HCT116 (cell line): ENCODE measurements around the gene CRHR2. TPM values are rescaled to one million over a fixed set of nuclear protein-coding genes. Genes with fewer than 3 reads are reported as not detected.

Experiments
- ATAC-seq: fragments of 200-7000 bp; cut with Tn5 transposase; 2 replicates; pipeline ENCODE4 v1.9.1; 2020; ENCODE audit warnings: mild to moderate bottlenecking, moderate library complexity
- BruUV-seq: library from RNA; stranded (reverse); fragments of 400-500 nt; replicated peaks from 2 replicates; lab custom pipeline; 2021; lab: Mats Ljungman, UMichigan
- CTCF ChIA-PET: fragments of 300-600 bp; sonication (Branson Sonifier 250); formaldehyde crosslinking; loops from one replicate; lab custom pipeline; 2021; ENCODE audit warnings: antibody characterized with exemption; lab: Charles Lee
- POLR2A ChIA-PET: fragments of 300-600, 350-600 bp; sonication (Branson Sonifier 250); formaldehyde crosslinking; loops from one replicate; lab custom pipeline; 2021; ENCODE audit warnings: antibody characterized with exemption; lab: Charles Lee
- RAD21 ChIA-PET, 2 experiments: fragments of 300-600 bp; sonication (Branson Sonifier 250); formaldehyde crosslinking; loops; one replicate each; lab custom pipeline; 2023; ENCODE audit warnings: low total read pairs in 2 of 2; ENCODE audit not compliant: uncharacterized antibody in 2 of 2, unreplicated experiment in 2 of 2, low non-redundant PET in 1 of 2; lab: Charles Lee
- DNase-seq: peaks from one replicate; pipeline ENCODE4 v3.0.0-alpha.2; 2010; ENCODE audit warnings: low read depth, low spot score
- H2AFZ ChIP-seq: fragments of 200-600 bp; shearing (Covaris generic), sonication (generic); 2 replicates; pipeline ENCODE4 v1.6.1; 2017; ENCODE audit warnings: low read depth, mixed run types, mixed read lengths, antibody characterized with exemption, low read length; ENCODE audit not compliant: poor library complexity, severe bottlenecking
- H3K27ac ChIP-seq: 2 replicates; pipeline ENCODE4 v1.5.1; 2012; ENCODE audit warnings: low read depth, low read length
- H3K27me3 ChIP-seq: fragments of 200-600 bp; sonication (generic); 2 replicates; pipeline ENCODE4 v1.6.1; 2016; ENCODE audit warnings: mixed run types, low read length, mixed read lengths; ENCODE audit not compliant: insufficient read depth
- H3K36me3 ChIP-seq, 2 experiments: fragments of 200-500 bp in 1 of 2; fragments of 200-600 bp in 1 of 2; sonication (Bioruptor generic) in 1 of 2; sonication (generic) in 1 of 2; 2 replicates each; pipeline versions ENCODE4 v1.5.1 to v1.6.1; 2014 to 2016; ENCODE audit warnings: low read length in 2 of 2, inconsistent platforms in 1 of 2, mixed read lengths in 1 of 2, mixed run types in 1 of 2; ENCODE audit not compliant: insufficient read depth in 2 of 2, control insufficient read depth in 1 of 2
- H3K4me1 ChIP-seq, 2 experiments: fragments of 200-600 bp in 1 of 2; sonication (generic) in 1 of 2; 2 replicates each; pipeline versions ENCODE4 v1.5.1 to v1.6.1; 2012 to 2017; ENCODE audit warnings: low read length in 2 of 2, inconsistent platforms in 1 of 2, mild to moderate bottlenecking in 1 of 2, mixed read lengths in 1 of 2, mixed run types in 1 of 2, moderate library complexity in 1 of 2; ENCODE audit not compliant: insufficient read depth in 2 of 2, control insufficient read depth in 1 of 2
- H3K4me2 ChIP-seq: fragments of 200-600 bp; sonication (generic); 2 replicates; pipeline ENCODE4 v1.6.1; 2017; ENCODE audit warnings: mixed run types, low read length, mixed read lengths
- H3K4me3 ChIP-seq, 2 experiments: fragments of 200-600 bp in 1 of 2; sonication (generic) in 1 of 2; replicated peaks in 1 of 2; 2 replicates each; pipeline ENCODE4 v1.5.1; 2011 to 2016; ENCODE audit warnings: low read length in 2 of 2, control low read depth in 1 of 2, low read depth in 1 of 2, mild to moderate bottlenecking in 1 of 2, mixed read lengths in 1 of 2, mixed run types in 1 of 2
- H3K79me2 ChIP-seq: fragments of 200-600 bp; sonication (generic); 2 replicates; pipeline ENCODE4 v1.6.1; 2017; ENCODE audit warnings: mild to moderate bottlenecking, mixed run types, low read length, moderate library complexity, mixed read lengths; ENCODE audit not compliant: insufficient read depth
- H3K9ac ChIP-seq: fragments of 200-600 bp; sonication (generic); 2 replicates; pipeline ENCODE4 v1.6.1; 2016; ENCODE audit warnings: low read length, mixed read lengths
- H3K9me2 ChIP-seq: fragments of 200-600 bp; sonication (generic), shearing (Covaris generic); 2 replicates; pipeline ENCODE4 v1.6.1; 2017; ENCODE audit warnings: mixed run types, mild to moderate bottlenecking, moderate library complexity; ENCODE audit not compliant: insufficient read depth
- H3K9me3 ChIP-seq, 2 experiments: fragments of 200-500 bp in 1 of 2; fragments of 200-600 bp in 1 of 2; sonication (Bioruptor generic) in 1 of 2; sonication (generic) in 1 of 2; 2 replicates each; pipeline ENCODE4 v1.6.1; 2014 to 2017; ENCODE audit warnings: low read length in 2 of 2, mixed read lengths in 2 of 2, inconsistent platforms in 1 of 2, low read depth in 1 of 2, mild to moderate bottlenecking in 1 of 2, mixed run types in 1 of 2, moderate library complexity in 1 of 2; ENCODE audit not compliant: control insufficient read depth in 1 of 2, insufficient read depth in 1 of 2
- H4K20me1 ChIP-seq: fragments of 200-600 bp; sonication (generic), shearing (Covaris generic); 2 replicates; pipeline ENCODE4 v1.6.1; 2017; ENCODE audit warnings: mixed run types, mild to moderate bottlenecking, moderate library complexity; ENCODE audit not compliant: insufficient read depth
- CTCF ChIP-seq, 3 experiments: fragments of 200-600 bp in 1 of 3; sonication (generic) in 1 of 3; IDR thresholded peaks in 2 of 3; conservative IDR thresholded peaks in 1 of 3; 2 replicates each; pipeline ENCODE4 v1.5.1; 2012 to 2017; ENCODE audit warnings: low read depth in 2 of 3, low read length in 2 of 3, antibody characterized with exemption in 1 of 3, borderline replicate concordance in 1 of 3, control low read depth in 1 of 3, mild to moderate bottlenecking in 1 of 3, mixed read lengths in 1 of 3, mixed run types in 1 of 3, moderate library complexity in 1 of 3; ENCODE audit not compliant: insufficient read depth in 1 of 3
- EGR1 ChIP-seq: IDR thresholded peaks from 2 replicates; pipeline ENCODE4 v1.6.1; 2012; ENCODE audit warnings: low read depth
- ELF1 ChIP-seq: IDR thresholded peaks from 2 replicates; pipeline ENCODE4 v1.6.1; 2012; ENCODE audit warnings: low read depth, borderline replicate concordance
- EZH2 ChIP-seq: fragments of 200-600 bp; sonication (generic); IDR thresholded peaks from 2 replicates; pipeline ENCODE4 v1.6.1; 2017; ENCODE audit warnings: antibody characterized with exemption, mixed run types
- FOSL1 ChIP-seq: IDR thresholded peaks from 2 replicates; pipeline ENCODE4 v1.6.1; 2012; ENCODE audit warnings: low read depth
- JUND ChIP-seq: IDR thresholded peaks from 2 replicates; pipeline ENCODE4 v1.6.1; 2012
- MAX ChIP-seq: IDR thresholded peaks from 2 replicates; pipeline ENCODE4 v1.6.1; 2012
- POLR2A ChIP-seq: IDR thresholded peaks from 2 replicates; pipeline ENCODE4 v1.7.0; 2011; ENCODE audit warnings: borderline replicate concordance; ENCODE audit not compliant: insufficient read depth, insufficient read length; ENCODE audit errors: extremely low read depth
- POLR2AphosphoS5 ChIP-seq: IDR thresholded peaks from 2 replicates; pipeline ENCODE4 v1.6.1; 2011; ENCODE audit warnings: mild to moderate bottlenecking, low read depth, low read length, moderate library complexity
- RAD21 ChIP-seq: IDR thresholded peaks from 2 replicates; pipeline ENCODE4 v1.6.1; 2012; ENCODE audit warnings: low read depth, mild to moderate bottlenecking
- SIN3A ChIP-seq: IDR thresholded peaks from 2 replicates; pipeline ENCODE4 v1.6.1; 2012; ENCODE audit warnings: low read depth
- SP1 ChIP-seq: IDR thresholded peaks from 2 replicates; pipeline ENCODE4 v1.6.1; 2012; ENCODE audit warnings: low read depth
- SRF ChIP-seq: IDR thresholded peaks from 2 replicates; pipeline ENCODE4 v1.6.1; 2012; ENCODE audit warnings: low read depth
- TCF7L2 ChIP-seq: IDR thresholded peaks from 2 replicates; pipeline ENCODE4 v1.7.0; 2011; ENCODE audit warnings: borderline replicate concordance, inconsistent platforms; ENCODE audit not compliant: insufficient read depth, insufficient read length; ENCODE audit errors: extremely low read depth
- YY1 ChIP-seq: IDR thresholded peaks from 2 replicates; pipeline ENCODE4 v1.6.1; 2011; ENCODE audit warnings: low read length, low read depth, moderate library complexity, mild to moderate bottlenecking; ENCODE audit not compliant: insufficient replicate concordance; ENCODE audit errors: extremely low read depth
- ZFX ChIP-seq: fragments of 450-650 bp; IDR thresholded peaks from 2 replicates; pipeline ENCODE4 v1.6.1; 2017
- ZNF274 ChIP-seq: fragments of 200-500 bp; sonication (Bioruptor generic); IDR thresholded peaks from 2 replicates; pipeline ENCODE4 v1.6.1; 2014; ENCODE audit warnings: mild to moderate bottlenecking, low read depth, low read length, inconsistent platforms
- intact Hi-C: fragments of 100-400 bp; cut with micrococcal nuclease; formaldehyde crosslinking; loops from 2 replicates; pipeline ENCODE4 v1.10.0; 2022
- total RNA-seq: library from RNA; stranded (reverse); gene quantifications from one replicate; pipeline ENCODE4 v1.2.1, GENCODE V29; 2021; ENCODE audit not compliant: unreplicated experiment
- TF ChIP-seq, protein P1 (sequence below): IDR thresholded peaks from 2 replicates; pipeline ENCODE4 v1.6.1; 2012

CRHR2 gene
- total RNA-seq, 1 experiment from 2014 or later, result not detected

DNA sequence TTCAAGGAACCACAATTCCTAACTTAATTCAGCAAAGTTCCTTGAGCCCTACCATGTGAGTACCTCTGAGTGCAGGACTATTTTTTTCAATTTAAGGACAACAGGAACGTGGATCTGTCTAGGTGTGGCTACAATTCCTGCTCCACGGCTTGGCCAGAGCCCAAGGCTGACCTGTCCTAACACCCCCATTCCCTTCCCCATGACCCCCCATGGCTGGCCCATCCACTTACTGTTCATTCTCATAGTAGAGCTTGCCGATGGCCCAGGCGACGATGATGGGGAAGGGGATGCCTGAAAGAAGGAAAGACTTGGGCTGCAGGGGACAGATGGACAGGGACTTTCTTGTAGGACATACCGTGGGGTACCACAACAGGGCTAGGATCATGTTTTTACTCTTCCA is 20.3 kb downstream of the CRHR2 start:
- H4K20me1 ChIP-seq, result no peaks in the 10 kb centered on the region
- no peak overlapping the region for H2AFZ ChIP-seq
- H3K4me1 ChIP-seq, result no peaks in the 10 kb centered on the region
- DNase-seq (no peak), ATAC-seq (no peak)
- TSS peak; percentile 13 for BruUV-seq
- ChIA-PET CTCF (no interaction called here), POLR2A (no interaction called here), RAD21 (no interaction called here)
- H3K79me2 ChIP-seq, result no peaks in the 10 kb centered on the region
- no peaks in the 10 kb centered on the region for H3K9me3 ChIP-seq
- no peak overlapping the region for H3K4me3 ChIP-seq
- intact Hi-C loops, result no loop called here
- H3K4me2 ChIP-seq, result no peak overlapping the region
- H3K27me3 ChIP-seq, result no peaks in the 10 kb centered on the region
- H3K9me2 ChIP-seq, result no peaks in the 10 kb centered on the region
- no peak overlapping the region for H3K9ac ChIP-seq
- H3K36me3 ChIP-seq, result no peaks in the 10 kb centered on the region
- no peak for TF ChIP-seq MAX
- TF ChIP-seq TCF7L2, result no peak
- no peak for TF ChIP-seq ZFX
- TF ChIP-seq FOSL1, result no peak
- no peak for TF ChIP-seq YY1
- no peak for TF ChIP-seq ELF1
- no peak for TF ChIP-seq ZNF274
- TF ChIP-seq EZH2, result no peak
- TF ChIP-seq SIN3A, result no peak
- TF ChIP-seq RAD21, result no peak
- no peak for TF ChIP-seq SRF
- no peak for TF ChIP-seq POLR2AphosphoS5
- TF ChIP-seq, protein P1, sequence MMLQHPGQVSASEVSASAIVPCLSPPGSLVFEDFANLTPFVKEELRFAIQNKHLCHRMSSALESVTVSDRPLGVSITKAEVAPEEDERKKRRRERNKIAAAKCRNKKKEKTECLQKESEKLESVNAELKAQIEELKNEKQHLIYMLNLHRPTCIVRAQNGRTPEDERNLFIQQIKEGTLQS, result no peak
- TF ChIP-seq JUND, result no peak
- no peak for TF ChIP-seq SP1
- no peak for TF ChIP-seq EGR1
- TF ChIP-seq POLR2A, result no peak
- TF ChIP-seq CTCF (IDR thresholded peaks at IDR 0.05 in 2 of 3, conservative IDR thresholded peaks at IDR 0.05 in 1 of 3; ENCODE audit: borderline replicate concordance in 1 of 3, insufficient read depth in 1 of 3, low read depth in 2 of 3, low read length in 2 of 3), result no peak
- no peak overlapping the region for H3K27ac ChIP-seq
